NAMALWA (cell line): Measurements from ENCODE around the gene OR5H14.

Source experiments
- DNase-seq: peaks from one replicate; pipeline ENCODE4 v3.0.0-alpha.2; 2015; ENCODE audit warnings: low spot score

Gene OR5H14

GRCh38 chr3:98199020-98199419, 51.7 kb downstream of the OR5H14 start:
- no peak for DNase-seq
